ENCODE data around the gene GYG1.

DNA sequence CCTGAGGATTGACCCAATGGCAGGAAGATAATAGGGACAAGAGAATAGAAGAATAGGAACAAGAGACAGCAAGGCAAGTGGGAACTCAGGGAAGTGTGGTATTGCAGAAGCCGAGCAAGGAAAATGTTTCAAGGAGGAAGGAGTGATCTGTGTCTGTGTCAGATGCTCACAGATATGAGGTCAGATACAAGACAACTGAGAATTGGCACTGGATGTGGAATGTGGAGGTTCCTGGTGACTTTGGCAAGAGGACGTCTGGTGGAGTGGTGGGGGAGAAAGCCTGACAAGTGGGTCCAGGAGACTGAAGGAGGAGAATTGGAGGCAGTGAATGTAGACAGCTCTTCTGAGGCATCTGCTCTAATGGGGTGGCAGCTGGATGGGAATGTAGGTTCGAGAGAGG, 24.1 kb downstream of the GYG1 start:
- TF ChIP-seq, protein P1, sequence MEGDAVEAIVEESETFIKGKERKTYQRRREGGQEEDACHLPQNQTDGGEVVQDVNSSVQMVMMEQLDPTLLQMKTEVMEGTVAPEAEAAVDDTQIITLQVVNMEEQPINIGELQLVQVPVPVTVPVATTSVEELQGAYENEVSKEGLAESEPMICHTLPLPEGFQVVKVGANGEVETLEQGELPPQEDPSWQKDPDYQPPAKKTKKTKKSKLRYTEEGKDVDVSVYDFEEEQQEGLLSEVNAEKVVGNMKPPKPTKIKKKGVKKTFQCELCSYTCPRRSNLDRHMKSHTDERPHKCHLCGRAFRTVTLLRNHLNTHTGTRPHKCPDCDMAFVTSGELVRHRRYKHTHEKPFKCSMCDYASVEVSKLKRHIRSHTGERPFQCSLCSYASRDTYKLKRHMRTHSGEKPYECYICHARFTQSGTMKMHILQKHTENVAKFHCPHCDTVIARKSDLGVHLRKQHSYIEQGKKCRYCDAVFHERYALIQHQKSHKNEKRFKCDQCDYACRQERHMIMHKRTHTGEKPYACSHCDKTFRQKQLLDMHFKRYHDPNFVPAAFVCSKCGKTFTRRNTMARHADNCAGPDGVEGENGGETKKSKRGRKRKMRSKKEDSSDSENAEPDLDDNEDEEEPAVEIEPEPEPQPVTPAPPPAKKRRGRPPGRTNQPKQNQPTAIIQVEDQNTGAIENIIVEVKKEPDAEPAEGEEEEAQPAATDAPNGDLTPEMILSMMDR (IDR thresholded peaks at IDR 0.05), result no peak
- no peak for TF ChIP-seq POLR2A (IDR thresholded peaks at IDR 0.05)

Data from tibial nerve (tissue), 3 donors.